IMR-90 (cell line): ENCODE measurements around the gene CYTH2. TPM values are rescaled to one million over a fixed set of nuclear protein-coding genes. Genes with fewer than 3 reads are reported as not detected.

Experiments used
- ATAC-seq: fragments of 200-7000 bp; cut with Tn5 transposase; 2 replicates; pipeline ENCODE4 v1.9.1; 2020; ENCODE audit warnings: low read depth, mild to moderate bottlenecking, moderate library complexity
- BruUV-seq: library from RNA; stranded (reverse); fragments of 400-500 nt; replicated peaks from 2 replicates; lab custom pipeline; 2021; lab: Mats Ljungman, UMichigan
- CTCF ChIA-PET: fragments of 300-600 bp; formaldehyde crosslinking; extraction: SDS; loops from one replicate; lab custom pipeline; 2021; ENCODE audit warnings: antibody characterized with exemption; lab: Yijun Ruan, JAX
- POLR2A ChIA-PET: fragments of 300-600 bp; sonication (Branson Sonifier 250); formaldehyde crosslinking; loops from one replicate; lab custom pipeline; 2022; ENCODE audit warnings: antibody characterized with exemption; ENCODE audit not compliant: unreplicated experiment; lab: Charles Lee
- DNase-seq: peaks from one replicate; pipeline ENCODE4 v3.0.0; 2013
- H2AFZ ChIP-seq: replicated peaks from 2 replicates; pipeline ENCODE3; 2013; ENCODE audit warnings: low read length, mild to moderate bottlenecking; ENCODE audit not compliant: poor library complexity
- H2AK5ac ChIP-seq: 2 replicates; pipeline ENCODE4 v1.6.1; 2013; ENCODE audit warnings: low read depth, low read length, inconsistent platforms
- H2AK9ac ChIP-seq: replicated peaks from 2 replicates; pipeline ENCODE3; 2013; ENCODE audit warnings: mild to moderate bottlenecking, low read depth, low read length, moderate library complexity; ENCODE audit not compliant: poor library complexity
- H2BK120ac ChIP-seq: 2 replicates; pipeline ENCODE4 v1.6.1; 2013; ENCODE audit warnings: low read depth, low read length, inconsistent platforms
- H2BK15ac ChIP-seq: 3 replicates; pipeline ENCODE4 v1.6.1; 2013; ENCODE audit warnings: low read depth, low read length, inconsistent platforms
- H2BK20ac ChIP-seq: 2 replicates; pipeline ENCODE4 v1.6.1; 2013; ENCODE audit warnings: low read depth, mild to moderate bottlenecking, inconsistent platforms, low read length, moderate library complexity
- H2BK5ac ChIP-seq: 2 replicates; pipeline ENCODE4 v1.6.1; 2013; ENCODE audit warnings: mild to moderate bottlenecking, low read depth, low read length, inconsistent platforms; ENCODE audit not compliant: poor library complexity, severe bottlenecking
- H3K14ac ChIP-seq: replicated peaks from 2 replicates; pipeline ENCODE4 v1.6.1; 2013; ENCODE audit warnings: low read depth, low read length, inconsistent platforms
- H3K18ac ChIP-seq: 2 replicates; pipeline ENCODE4 v1.6.1; 2013; ENCODE audit warnings: low read depth, low read length, control low read depth
- H3K23ac ChIP-seq: 2 replicates; pipeline ENCODE4 v1.6.1; 2013; ENCODE audit warnings: low read depth, low read length, inconsistent platforms
- H3K27ac ChIP-seq: 2 replicates; pipeline ENCODE4 v1.5.1; 2013; ENCODE audit warnings: mild to moderate bottlenecking, control low read depth, low read length; ENCODE audit not compliant: insufficient read depth
- H3K27me3 ChIP-seq: 2 replicates; pipeline ENCODE4 v1.6.1; 2013; ENCODE audit warnings: low read length; ENCODE audit not compliant: control insufficient read depth, insufficient read depth
- H3K36me3 ChIP-seq: 2 replicates; pipeline ENCODE4 v1.6.1; 2013; ENCODE audit warnings: low read length, mixed read lengths; ENCODE audit not compliant: control insufficient read depth, insufficient read depth
- H3K4ac ChIP-seq: 2 replicates; pipeline ENCODE4 v1.6.1; 2013; ENCODE audit warnings: low read depth, low read length, inconsistent platforms
- H3K4me1 ChIP-seq: 2 replicates; pipeline ENCODE4 v1.6.1; 2013; ENCODE audit warnings: low read length, mixed read lengths; ENCODE audit not compliant: control insufficient read depth, insufficient read depth
- H3K4me2 ChIP-seq: 2 replicates; pipeline ENCODE4 v1.6.1; 2013; ENCODE audit warnings: low read depth, mild to moderate bottlenecking, control low read depth, low read length, moderate library complexity
- H3K4me3 ChIP-seq: 2 replicates; pipeline ENCODE4 v1.5.1; 2013; ENCODE audit warnings: low read depth, mild to moderate bottlenecking, control low read depth, low read length, moderate library complexity; ENCODE audit not compliant: insufficient read depth
- H3K56ac ChIP-seq: 2 replicates; pipeline ENCODE4 v1.6.1; 2013; ENCODE audit warnings: low read length, inconsistent platforms; ENCODE audit not compliant: insufficient read depth; ENCODE audit errors: extremely low read depth
- H3K79me1 ChIP-seq, 2 experiments: 2 replicates each; pipeline ENCODE4 v1.6.1; 2013; ENCODE audit warnings: low read length in 2 of 2, inconsistent platforms in 1 of 2, low read depth in 1 of 2
- H3K9ac ChIP-seq: 2 replicates; pipeline ENCODE4 v1.6.1; 2013; ENCODE audit warnings: low read depth, low read length, control low read depth
- H3K9me1 ChIP-seq: 2 replicates; pipeline ENCODE4 v1.6.1; 2013; ENCODE audit warnings: low read length, inconsistent platforms; ENCODE audit not compliant: insufficient read depth
- H3K9me3 ChIP-seq: 2 replicates; pipeline ENCODE4 v1.6.1; 2013; ENCODE audit warnings: low read length; ENCODE audit not compliant: control insufficient read depth, insufficient read depth
- H4K20me1 ChIP-seq: 2 replicates; pipeline ENCODE4 v1.6.1; 2013; ENCODE audit warnings: low read length, inconsistent platforms; ENCODE audit not compliant: insufficient read depth
- H4K5ac ChIP-seq: 2 replicates; pipeline ENCODE4 v1.6.1; 2013; ENCODE audit warnings: mild to moderate bottlenecking, low read depth, low read length, control low read depth
- H4K8ac ChIP-seq, 2 experiments: 2 replicates each; pipeline ENCODE4 v1.6.1; 2013; ENCODE audit warnings: low read depth in 2 of 2, low read length in 2 of 2, control low read depth in 1 of 2, inconsistent platforms in 1 of 2
- H4K91ac ChIP-seq: 2 replicates; pipeline ENCODE4 v1.6.1; 2013; ENCODE audit warnings: low read depth, low read length, inconsistent platforms; ENCODE audit not compliant: insufficient read depth
- BHLHE40 ChIP-seq: fragments of 150-350 bp; IDR thresholded peaks from 2 replicates; pipeline ENCODE4 v1.6.1; 2016; ENCODE audit warnings: mild to moderate bottlenecking, low read depth, low read length
- FOS ChIP-seq: fragments of 150-350 bp; IDR thresholded peaks from 2 replicates; pipeline ENCODE4 v1.6.1; 2016; ENCODE audit warnings: low read depth, low read length
- MAZ ChIP-seq: IDR thresholded peaks from 2 replicates; pipeline ENCODE4 v1.6.1; 2012; ENCODE audit warnings: low read depth, mild to moderate bottlenecking, low read length, improper control_type of control experiment, moderate library complexity, borderline replicate concordance
- MXI1 ChIP-seq: IDR thresholded peaks from 2 replicates; pipeline ENCODE4 v1.6.1; 2012; ENCODE audit warnings: low read depth, mild to moderate bottlenecking, low read length, moderate library complexity, borderline replicate concordance
- NFE2L2 ChIP-seq: fragments of 150-350 bp; IDR thresholded peaks from 2 replicates; pipeline ENCODE4 v1.6.1; 2016; ENCODE audit warnings: low read depth, mild to moderate bottlenecking, low read length
- POLR2A ChIP-seq: IDR thresholded peaks from 2 replicates; pipeline ENCODE4 v1.6.1; 2012; ENCODE audit warnings: mild to moderate bottlenecking, low read depth, low read length
- RCOR1 ChIP-seq: IDR thresholded peaks from 2 replicates; pipeline ENCODE4 v1.6.1; 2012; ENCODE audit warnings: mild to moderate bottlenecking, low read length, improper control_type of control experiment; ENCODE audit not compliant: insufficient replicate concordance
- RFX5 ChIP-seq: IDR thresholded peaks from 2 replicates; pipeline ENCODE4 v1.8.0; 2012; ENCODE audit warnings: low read depth, mild to moderate bottlenecking, low read length, moderate library complexity
- WGBS, 2 experiments: methylation state at CpG; one replicate each; pipeline versions ENCODE4 v1.1.5 to v1.1.7; 2013; ENCODE audit warnings: missing lambda C conversion rate in 2 of 2; ENCODE audit not compliant: insufficient read length in 1 of 2; ENCODE audit errors: extremely low coverage in 2 of 2; 5-methylcytosine and 5-hydroxymethylcytosine counted together
- dilution Hi-C: fragments of 300-500 bp; cut with HindIII; formaldehyde crosslinking; loops from one replicate; pipeline ENCODE4 v1.14.3; 2018; ENCODE audit warnings: low sequenced_read_pairs; ENCODE audit not compliant: unreplicated experiment
- in situ Hi-C: fragments of 300-500 bp; cut with MboI; formaldehyde crosslinking; loops from 3 replicates; pipeline ENCODE4 v1.14.3; 2019; ENCODE audit warnings: low sequenced_read_pairs, inconsistent platforms, mixed read lengths
- intact Hi-C: fragments of 100-400 bp; cut with micrococcal nuclease; formaldehyde crosslinking; loops from 2 replicates; pipeline ENCODE4 v1.10.0; 2022
- polyA plus RNA-seq, 3 experiments: library from polyadenylated mRNA; depleted of rRNA; stranded (reverse); fragments of >200 nt; gene quantifications; 2 replicates each; pipeline ENCODE4 v1.2.3, GENCODE V29; 2012; ENCODE audit warnings: low replicate concordance in 1 of 3
- total RNA-seq: library from RNA; depleted of rRNA; stranded (reverse); fragments of >200 nt; gene quantifications from 2 replicates; pipeline ENCODE4 v1.2.3, GENCODE V29; 2012
- TF ChIP-seq, protein P1 (sequence below): conservative IDR thresholded peaks from 2 replicates; pipeline ENCODE4 v1.5.1; 2012; ENCODE audit warnings: mild to moderate bottlenecking, low read depth, low read length, improper control_type of control experiment

CYTH2 gene
- total and polyA plus RNA-seq, 2 of the 4 experiments (the other 2 are of a cell fraction), result 35.8 to 62.0 TPM

DNA sequence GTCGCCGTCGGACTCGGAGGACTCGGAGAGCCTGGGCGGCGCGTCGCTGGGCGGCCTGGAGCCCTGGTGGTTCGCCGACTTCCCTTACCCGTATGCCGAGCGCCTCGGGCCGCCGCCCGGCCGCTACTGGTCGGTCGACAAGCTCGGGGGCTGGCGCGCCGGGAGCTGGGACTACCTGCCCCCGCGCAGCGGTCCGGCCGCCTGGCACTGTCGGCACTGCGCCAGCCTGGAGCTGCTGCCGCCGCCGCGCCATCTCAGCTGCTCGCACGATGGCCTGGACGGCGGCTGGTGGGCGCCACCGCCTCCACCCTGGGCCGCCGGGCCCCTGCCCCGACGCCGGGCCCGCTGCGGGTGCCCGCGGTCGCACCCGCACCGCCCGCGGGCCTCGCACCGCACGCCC, 25.9 kb upstream of the CYTH2 start:
- H3K4ac ChIP-seq, result no peak overlapping the region
- in situ Hi-C loops, result no loop called here
- no TSS peak for BruUV-seq

More for the DNA sequence above, 25.9 kb upstream of the CYTH2 start:
- Histone ChIP-seq H3K56ac (no peak overlapping the region), H3K79me1 (peaks cover 7 to 18% of the 10 kb centered on the region in 2 experiments), H3K27me3 (peaks cover 19% of the 10 kb centered on the region), H4K91ac (no peak overlapping the region), H3K4me2 (no peak overlapping the region), H2AFZ (peak overlapping the region; percentile 96), H3K9me3 (no peaks in the 10 kb centered on the region), H3K27ac (no peak overlapping the region), H2BK15ac (no peak overlapping the region), H2AK9ac (no peak overlapping the region), H2BK20ac (no peak overlapping the region), H4K5ac (no peak overlapping the region), H4K8ac (no peak overlapping the region), H2BK5ac (no peak overlapping the region), H3K14ac (no peak overlapping the region), H4K20me1 (no peaks in the 10 kb centered on the region), H3K9me1 (peaks cover 4% of the 10 kb centered on the region), H2AK5ac (no peak overlapping the region), H3K23ac (no peak overlapping the region), H3K9ac (no peak overlapping the region), H2BK120ac (no peak overlapping the region), H3K4me3 (peak overlapping the region; percentile 5; the same call in 1 of the 2 replicates), H3K36me3 (peaks cover 2% of the 10 kb centered on the region; the same call in 1 of the 2 replicates), H3K18ac (no peak overlapping the region), H3K4me1 (peaks cover 8% of the 10 kb centered on the region)
- intact Hi-C loops (no loop called here), dilution Hi-C loops (no loop called here)
- ChIA-PET CTCF (no interaction called here), POLR2A (no interaction called here)
- DNase-seq (no peak), ATAC-seq (no peak)
- no peak for TF ChIP-seq MXI1
- no peak for TF ChIP-seq POLR2A
- no peak for TF ChIP-seq FOS
- no peak for TF ChIP-seq BHLHE40
- TF ChIP-seq NFE2L2, result no peak
- no peak for TF ChIP-seq RCOR1
- TF ChIP-seq, protein P1, sequence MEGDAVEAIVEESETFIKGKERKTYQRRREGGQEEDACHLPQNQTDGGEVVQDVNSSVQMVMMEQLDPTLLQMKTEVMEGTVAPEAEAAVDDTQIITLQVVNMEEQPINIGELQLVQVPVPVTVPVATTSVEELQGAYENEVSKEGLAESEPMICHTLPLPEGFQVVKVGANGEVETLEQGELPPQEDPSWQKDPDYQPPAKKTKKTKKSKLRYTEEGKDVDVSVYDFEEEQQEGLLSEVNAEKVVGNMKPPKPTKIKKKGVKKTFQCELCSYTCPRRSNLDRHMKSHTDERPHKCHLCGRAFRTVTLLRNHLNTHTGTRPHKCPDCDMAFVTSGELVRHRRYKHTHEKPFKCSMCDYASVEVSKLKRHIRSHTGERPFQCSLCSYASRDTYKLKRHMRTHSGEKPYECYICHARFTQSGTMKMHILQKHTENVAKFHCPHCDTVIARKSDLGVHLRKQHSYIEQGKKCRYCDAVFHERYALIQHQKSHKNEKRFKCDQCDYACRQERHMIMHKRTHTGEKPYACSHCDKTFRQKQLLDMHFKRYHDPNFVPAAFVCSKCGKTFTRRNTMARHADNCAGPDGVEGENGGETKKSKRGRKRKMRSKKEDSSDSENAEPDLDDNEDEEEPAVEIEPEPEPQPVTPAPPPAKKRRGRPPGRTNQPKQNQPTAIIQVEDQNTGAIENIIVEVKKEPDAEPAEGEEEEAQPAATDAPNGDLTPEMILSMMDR, result no peak
- TF ChIP-seq MAZ, result no peak
- no peak for TF ChIP-seq RFX5
- WGBS, 2 experiments, result 16% methylated on average over 5 of the region's 60 CpGs; no CpG with 5 or more reads in 1 of the 2 experiments
